Activated T-helper 2 cell treated with anti-CD3 and anti-CD28 coated beads, Interferon-gamma antibody, Interleukin-2, Interleukin-4, amounts not matched to agents 10 μg/mL and 5 μg/mL and 100 μg/mL, durations not matched to agents 14 hours and 24 hours and 36 hours (primary cell): ENCODE data around the gene MRPS25. TPM values are rescaled to one million over a fixed set of nuclear protein-coding genes. Genes with fewer than 3 reads are reported as not detected.
"Not testable (repeated sequence)": the region's sequence is repeated elsewhere in the genome, so short reads cannot be mapped to it uniquely, and the experiment has no call there.

Experiments
- DNase-seq: peaks from one replicate; pipeline ENCODE4 v3.0.0; 2021; ENCODE audit warnings: low spot score
- H3K27ac Mint-ChIP-seq: one replicate; pipeline ENCODE4 v1.8.0; 2021; ENCODE audit warnings: mixed read lengths
- H3K27me3 Mint-ChIP-seq: one replicate; pipeline ENCODE4 v1.8.0; 2021; ENCODE audit warnings: low read depth, mixed read lengths
- H3K36me3 Mint-ChIP-seq: one replicate; pipeline ENCODE4 v1.8.0; 2021; ENCODE audit warnings: low read depth, mixed read lengths
- H3K4me1 Mint-ChIP-seq: one replicate; pipeline ENCODE4 v1.8.0; 2021; ENCODE audit warnings: low read depth, mixed read lengths
- H3K4me3 Mint-ChIP-seq: one replicate; pipeline ENCODE4 v1.8.0; 2021; ENCODE audit warnings: low read depth, mild to moderate bottlenecking, moderate library complexity, mixed read lengths
- H3K9me3 Mint-ChIP-seq: one replicate; pipeline ENCODE4 v1.8.0; 2021; ENCODE audit warnings: mixed read lengths
- intact Hi-C: fragments of 100-400 bp; cut with micrococcal nuclease; formaldehyde crosslinking; loops from one replicate; pipeline ENCODE4 v1.15.1; 2023
- total RNA-seq: library from RNA; stranded (reverse); gene quantifications from 2 replicates; pipeline ENCODE4 v1.2.3, GENCODE V29; 2022

The MRPS25 gene
- total RNA-seq, 1 donor from 2014 or later: 83.9 TPM

- no peak overlapping the region for H3K4me3 Mint-ChIP-seq
- peaks cover 64% of the 10 kb centered on the region for H3K36me3 Mint-ChIP-seq
- no peak for DNase-seq
- intact Hi-C loops: no loop called here
- no peaks in the 10 kb centered on the region for H3K4me1 Mint-ChIP-seq
- H3K9me3 Mint-ChIP-seq: no peaks in the 10 kb centered on the region
- H3K27ac Mint-ChIP-seq: no peak overlapping the region
- no peaks in the 10 kb centered on the region for H3K27me3 Mint-ChIP-seq
Observed at GRCh38 chr3:15032650-15033049, 32.5 kb downstream of the MRPS25 start.

DNA sequence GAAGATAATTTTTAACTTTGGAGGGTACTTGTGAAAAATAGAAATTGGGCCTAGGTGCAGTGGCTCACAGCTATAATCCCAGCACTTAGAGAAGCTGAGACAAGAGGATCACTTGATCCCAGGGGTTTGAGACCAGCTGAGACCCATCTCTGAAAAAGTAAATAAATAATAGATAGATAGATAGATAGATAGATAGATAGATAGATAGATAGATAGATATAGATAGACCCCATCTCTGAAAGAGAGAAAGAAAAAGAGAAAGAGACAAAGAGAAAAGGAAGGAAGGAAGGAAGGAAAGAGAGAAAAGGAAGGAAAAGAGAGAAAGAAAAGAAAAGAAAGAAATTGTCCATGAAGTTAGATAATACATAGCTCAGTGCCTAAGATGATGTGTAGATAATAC lies 35.5 kb downstream of the MRPS25 start:
- Mint-ChIP-seq H3K4me1 (no peaks in the 10 kb centered on the region), H3K9me3 (no peaks in the 10 kb centered on the region), H3K4me3 (no peak overlapping the region), H3K27me3 (no peaks in the 10 kb centered on the region), H3K27ac (peak overlapping the region; percentile 25), H3K36me3 (peaks cover 69% of the 10 kb centered on the region)
- no peak for DNase-seq
- intact Hi-C loops: no loop called here

DNA sequence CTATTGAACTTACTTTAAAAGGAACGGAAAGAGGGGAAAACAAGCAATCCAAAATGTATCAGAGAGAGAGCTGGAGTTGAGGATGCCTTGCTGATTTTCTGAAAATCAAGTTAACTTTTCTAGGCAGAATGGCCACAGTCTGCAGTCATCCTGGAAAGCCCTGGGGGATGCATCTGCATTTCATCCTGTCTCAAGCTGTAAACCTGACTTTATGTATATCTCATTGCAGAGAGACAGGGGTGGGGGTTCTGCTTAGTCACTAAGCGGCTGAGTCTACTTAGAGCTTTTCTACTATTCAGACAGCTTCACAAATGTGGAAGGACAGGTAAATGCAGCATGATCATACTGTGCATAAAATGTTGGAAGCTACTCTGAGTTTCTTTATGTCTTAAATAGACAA lies 41.4 kb downstream of the MRPS25 start:
- Mint-ChIP-seq H3K9me3 (no peaks in the 10 kb centered on the region), H3K27ac (no peak overlapping the region), H3K4me1 (no peaks in the 10 kb centered on the region), H3K36me3 (peaks cover 67% of the 10 kb centered on the region), H3K4me3 (no peak overlapping the region), H3K27me3 (no peaks in the 10 kb centered on the region)
- intact Hi-C loops: no loop called here
- DNase-seq: no peak

DNA sequence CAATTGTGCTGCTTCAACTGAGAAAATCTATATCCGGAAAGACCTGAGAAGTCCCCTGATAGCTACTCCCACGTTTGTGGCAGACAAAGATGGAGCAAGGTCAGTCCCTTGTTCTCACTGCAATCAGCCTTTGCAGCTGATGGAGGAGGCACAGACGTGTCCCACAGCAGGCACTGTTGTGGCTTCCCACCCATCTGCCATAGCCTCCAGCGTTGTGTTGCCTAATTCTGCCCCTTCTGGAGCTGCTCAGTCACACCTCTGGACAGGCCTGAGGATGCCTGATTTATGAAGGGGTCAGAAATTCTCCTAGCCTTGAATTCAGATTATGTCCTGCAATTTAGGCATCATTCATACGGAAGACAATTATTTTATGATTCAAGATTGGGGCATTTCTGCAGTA lies 41.9 kb downstream of the MRPS25 start:
- DNase-seq: no peak
- Mint-ChIP-seq H3K27me3 (no peaks in the 10 kb centered on the region), H3K36me3 (peaks cover 65% of the 10 kb centered on the region), H3K4me3 (no peak overlapping the region), H3K27ac (no peak overlapping the region), H3K9me3 (no peaks in the 10 kb centered on the region), H3K4me1 (no peaks in the 10 kb centered on the region)
- intact Hi-C loops: no loop called here

DNA sequence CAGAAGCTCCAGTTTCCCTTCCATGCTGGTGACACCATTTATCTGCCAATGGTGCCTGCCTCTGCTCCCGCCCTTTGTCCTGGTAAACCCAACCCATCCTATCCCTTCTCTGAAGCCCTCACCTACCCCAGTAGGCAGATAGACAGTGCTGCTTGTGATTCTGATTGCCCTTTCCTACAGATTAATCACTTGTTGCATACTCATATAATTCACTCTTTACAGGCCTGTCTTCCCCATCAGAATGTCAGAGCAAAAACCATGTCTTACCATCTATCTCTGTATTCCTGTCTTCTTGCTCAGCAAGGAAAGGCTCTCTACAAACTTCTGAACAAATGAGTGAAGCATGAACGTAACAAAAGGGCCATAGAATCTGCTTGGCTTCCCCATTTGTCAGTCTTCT lies 47.9 kb downstream of the MRPS25 start:
- Mint-ChIP-seq H3K4me1 (peaks cover 2% of the 10 kb centered on the region), H3K27ac (no peak overlapping the region), H3K9me3 (no peaks in the 10 kb centered on the region), H3K4me3 (no peak overlapping the region), H3K27me3 (no peaks in the 10 kb centered on the region), H3K36me3 (peaks cover 86% of the 10 kb centered on the region)
- no peak for DNase-seq
- intact Hi-C loops: no loop called here

GRCh38 chr3:15015456-15015855 lies 49.7 kb downstream of the MRPS25 start:
- no peak overlapping the region for H3K4me3 Mint-ChIP-seq
- no peak for DNase-seq
- intact Hi-C loops: no loop called here
- H3K27ac Mint-ChIP-seq: no peak overlapping the region
- peaks cover 10% of the 10 kb centered on the region for H3K4me1 Mint-ChIP-seq
- peaks cover 78% of the 10 kb centered on the region for H3K36me3 Mint-ChIP-seq
- no peaks in the 10 kb centered on the region for H3K9me3 Mint-ChIP-seq
- no peaks in the 10 kb centered on the region for H3K27me3 Mint-ChIP-seq

DNA sequence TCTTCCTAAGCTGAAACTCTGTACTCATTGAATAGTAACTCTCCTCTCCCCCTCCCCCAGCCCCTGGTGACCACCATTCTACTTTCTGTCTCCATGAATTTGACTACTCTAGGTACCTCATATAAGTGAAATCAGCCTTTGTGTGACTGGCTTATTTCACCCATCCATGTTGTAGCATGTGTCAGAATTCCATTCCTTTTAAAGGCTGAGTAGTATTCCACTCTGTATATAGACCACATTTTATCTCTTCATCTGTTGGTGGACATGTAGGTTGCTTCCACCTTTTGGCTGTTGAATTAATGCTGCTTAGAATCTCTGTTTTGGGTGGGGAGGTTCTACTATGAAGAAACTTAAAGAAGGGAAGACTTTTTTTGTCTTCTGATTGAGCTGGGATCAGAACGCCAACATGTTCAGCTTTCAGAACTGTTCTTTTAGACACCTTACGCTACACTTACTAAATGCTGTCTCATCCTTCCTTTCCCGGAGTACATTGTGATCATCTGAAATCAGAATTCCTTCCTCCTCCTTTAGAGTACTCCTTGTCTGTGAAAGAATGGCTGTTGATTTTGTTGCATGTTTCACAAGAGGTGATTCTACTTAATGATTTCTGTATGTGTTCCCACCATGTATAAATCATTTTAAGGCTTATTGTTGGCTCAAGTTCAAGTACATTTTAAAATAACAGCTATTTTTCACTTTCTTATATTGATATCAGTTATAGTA lies 50.3 kb downstream of the MRPS25 start:
- Mint-ChIP-seq H3K4me3 (no peak overlapping the region), H3K36me3 (peaks cover 75% of the 10 kb centered on the region), H3K27ac (no peak overlapping the region), H3K27me3 (no peaks in the 10 kb centered on the region), H3K4me1 (peaks cover 10% of the 10 kb centered on the region), H3K9me3 (no peaks in the 10 kb centered on the region)
- intact Hi-C loops: no loop called here
- DNase-seq: no peak

DNA sequence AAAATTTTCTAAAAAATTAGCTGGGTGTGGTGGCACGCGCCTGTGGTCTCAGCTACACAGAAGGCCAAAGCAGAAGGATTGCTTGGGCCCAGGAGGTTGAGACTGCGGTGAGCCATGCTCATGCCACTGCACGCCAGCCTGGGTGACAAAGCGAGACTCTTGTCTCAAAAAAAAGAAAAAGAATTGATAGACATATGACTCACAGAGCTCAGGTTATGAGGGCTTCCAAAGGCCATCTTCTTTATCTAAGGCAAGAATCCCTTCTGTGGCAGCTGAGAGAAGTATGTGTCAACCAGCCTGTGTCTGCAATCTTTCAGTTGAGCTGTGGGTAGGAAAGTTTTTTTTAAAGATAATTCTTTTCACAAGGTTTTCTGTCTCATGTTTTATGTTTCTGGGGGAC lies 53.9 kb downstream of the MRPS25 start:
- Mint-ChIP-seq H3K27me3 (no peaks in the 10 kb centered on the region), H3K4me3 (no peak overlapping the region), H3K9me3 (no peaks in the 10 kb centered on the region), H3K36me3 (peaks cover 57% of the 10 kb centered on the region), H3K27ac (peak overlapping the region; percentile 76), H3K4me1 (peaks cover 10% of the 10 kb centered on the region)
- no peak for DNase-seq
- intact Hi-C loops: no loop called here

DNA sequence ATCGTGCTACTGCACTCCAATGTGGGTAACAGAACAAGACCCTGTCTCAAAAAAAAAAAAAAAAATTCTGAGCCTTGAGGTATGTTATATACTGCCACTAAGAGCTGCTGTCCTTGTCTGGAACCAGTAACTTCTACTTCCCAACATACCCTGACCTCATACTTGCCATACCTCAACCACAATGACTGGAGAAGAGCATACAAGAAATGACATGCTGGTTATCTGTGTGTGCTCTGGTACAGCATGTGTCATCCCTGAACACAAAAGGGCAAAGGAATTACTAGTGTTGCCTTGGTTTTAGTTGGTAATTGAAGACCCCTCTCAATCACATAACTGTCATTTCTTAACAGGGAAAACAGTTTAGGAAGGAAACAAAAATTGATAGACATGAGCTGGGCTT lies 54.5 kb downstream of the MRPS25 start:
- peaks cover 53% of the 10 kb centered on the region for H3K36me3 Mint-ChIP-seq

DNA sequence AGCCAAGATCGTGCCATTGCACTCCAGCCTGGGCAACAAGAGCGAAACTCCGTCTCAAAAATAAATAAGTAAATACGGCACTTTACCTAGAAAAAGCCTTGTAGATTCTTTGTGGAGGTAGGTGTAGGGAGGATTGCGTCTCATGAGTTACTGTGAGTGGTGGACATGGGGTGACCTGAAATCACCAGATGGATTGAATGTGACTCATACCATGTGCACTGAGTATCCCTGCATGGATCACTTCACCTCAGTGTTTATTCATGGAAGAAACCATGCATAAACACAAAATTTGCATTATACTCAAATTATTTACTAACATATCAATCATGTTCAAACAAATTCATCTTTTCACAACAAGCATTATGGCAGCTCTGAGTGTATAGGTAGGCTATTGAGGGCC lies 55.9 kb downstream of the MRPS25 start:
- Mint-ChIP-seq H3K4me1 (peaks cover 10% of the 10 kb centered on the region), H3K4me3 (no peak overlapping the region), H3K27me3 (no peaks in the 10 kb centered on the region), H3K36me3 (peaks cover 47% of the 10 kb centered on the region), H3K9me3 (no peaks in the 10 kb centered on the region), H3K27ac (no peak overlapping the region)
- no peak for DNase-seq
- intact Hi-C loops: no loop called here

More for the DNA sequence above, 54.5 kb downstream of the MRPS25 start:
- DNase-seq: no peak
- H3K4me3 Mint-ChIP-seq: no peak overlapping the region
- intact Hi-C loops: no loop called here
- peaks cover 10% of the 10 kb centered on the region for H3K4me1 Mint-ChIP-seq
- no peaks in the 10 kb centered on the region for H3K9me3 Mint-ChIP-seq
- H3K27me3 Mint-ChIP-seq: no peaks in the 10 kb centered on the region
- H3K27ac Mint-ChIP-seq: peak overlapping the region; percentile 76

DNA sequence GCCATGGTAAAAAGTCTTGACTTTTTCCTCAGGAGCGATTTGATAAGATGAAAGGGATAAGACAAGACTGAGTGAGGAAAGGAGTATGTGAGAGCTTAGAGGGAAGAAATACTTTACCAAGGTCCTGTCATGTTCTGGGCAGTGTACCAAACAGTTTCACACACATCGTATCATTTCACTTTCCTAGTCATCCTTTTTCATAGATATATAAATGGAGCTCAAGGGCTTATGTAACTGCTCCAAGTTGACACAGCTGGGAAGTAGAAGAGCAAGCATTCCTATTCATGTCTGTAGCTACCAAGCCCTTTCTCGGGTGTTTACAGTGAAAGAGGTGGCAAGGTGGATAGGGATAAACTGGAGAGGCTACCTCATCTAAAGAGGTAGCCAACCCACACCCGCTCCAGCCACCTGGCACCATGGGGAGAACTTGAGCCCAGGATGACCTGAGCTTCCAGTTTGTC lies 57.4 kb downstream of the MRPS25 start:
- no peak overlapping the region for H3K4me3 Mint-ChIP-seq
- intact Hi-C loops: no loop called here
- no peaks in the 10 kb centered on the region for H3K9me3 Mint-ChIP-seq
- H3K4me1 Mint-ChIP-seq: peaks cover 8% of the 10 kb centered on the region
- peaks cover 45% of the 10 kb centered on the region for H3K36me3 Mint-ChIP-seq
- DNase-seq: no peak
- H3K27me3 Mint-ChIP-seq: no peaks in the 10 kb centered on the region
- no peak overlapping the region for H3K27ac Mint-ChIP-seq

- DNase-seq, H3K27ac Mint-ChIP-seq, intact Hi-C loops, H3K4me3 Mint-ChIP-seq, H3K4me1 Mint-ChIP-seq, H3K27me3 Mint-ChIP-seq, H3K9me3 Mint-ChIP-seq: not testable (repeated sequence)
- peaks cover 43% of the 10 kb centered on the region for H3K36me3 Mint-ChIP-seq
Observed at GRCh38 chr3:14999182-14999581, 65.9 kb downstream of the MRPS25 start.
